ENCODE measurements around the gene LGALS7. TPM values are rescaled to one million over a fixed set of nuclear protein-coding genes. Genes with fewer than 3 reads are reported as not detected.

LGALS7 gene
- total RNA-seq, 1 donor from 2014 or later, result not detected

DNA sequence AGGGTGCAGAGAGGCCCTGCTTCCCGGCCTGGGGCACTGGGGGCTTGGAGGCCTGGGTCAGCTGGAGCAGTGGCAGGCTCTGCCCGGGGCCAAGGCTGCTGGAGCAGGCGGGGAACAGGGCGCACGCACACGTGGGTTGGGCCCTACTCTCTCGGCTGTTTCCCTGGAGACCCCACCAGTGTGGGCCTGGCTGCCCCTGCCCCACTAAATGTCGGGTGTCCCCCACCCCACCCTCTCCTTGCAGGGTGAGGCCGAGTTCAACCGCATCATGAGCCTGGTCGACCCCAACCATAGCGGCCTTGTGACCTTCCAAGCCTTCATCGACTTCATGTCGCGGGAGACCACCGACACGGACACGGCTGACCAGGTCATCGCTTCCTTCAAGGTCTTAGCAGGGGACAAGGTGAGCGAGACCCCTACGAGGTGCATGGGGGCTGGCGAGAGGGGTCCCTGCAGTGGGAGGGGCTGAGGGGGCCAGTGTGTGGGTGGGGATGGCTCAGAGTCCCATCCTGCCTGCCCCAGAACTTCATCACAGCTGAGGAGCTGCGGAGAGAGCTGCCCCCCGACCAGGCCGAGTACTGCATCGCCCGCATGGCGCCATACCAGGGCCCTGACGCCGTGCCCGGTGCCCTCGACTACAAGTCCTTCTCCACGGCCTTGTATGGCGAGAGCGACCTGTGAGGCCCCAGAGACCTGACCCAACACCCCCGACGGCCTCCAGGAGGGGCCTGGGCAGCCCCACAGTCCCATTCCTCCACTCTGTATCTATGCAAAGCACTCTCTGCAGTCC, 44.4 kb downstream of the LGALS7 start:
- no peak for ATAC-seq
- Histone ChIP-seq H3K27ac (no peak overlapping the region), H3K9me3 (no peaks in the 10 kb centered on the region), H3K36me3 (peaks cover 66% of the 10 kb centered on the region), H3K4me1 (peaks cover 27% of the 10 kb centered on the region), H3K4me3 (no peak overlapping the region), H3K27me3 (no peaks in the 10 kb centered on the region)
- intact Hi-C loops (cut with DNase I), result no loop called here
- no peak for DNase-seq
- TF ChIP-seq, protein P1, sequence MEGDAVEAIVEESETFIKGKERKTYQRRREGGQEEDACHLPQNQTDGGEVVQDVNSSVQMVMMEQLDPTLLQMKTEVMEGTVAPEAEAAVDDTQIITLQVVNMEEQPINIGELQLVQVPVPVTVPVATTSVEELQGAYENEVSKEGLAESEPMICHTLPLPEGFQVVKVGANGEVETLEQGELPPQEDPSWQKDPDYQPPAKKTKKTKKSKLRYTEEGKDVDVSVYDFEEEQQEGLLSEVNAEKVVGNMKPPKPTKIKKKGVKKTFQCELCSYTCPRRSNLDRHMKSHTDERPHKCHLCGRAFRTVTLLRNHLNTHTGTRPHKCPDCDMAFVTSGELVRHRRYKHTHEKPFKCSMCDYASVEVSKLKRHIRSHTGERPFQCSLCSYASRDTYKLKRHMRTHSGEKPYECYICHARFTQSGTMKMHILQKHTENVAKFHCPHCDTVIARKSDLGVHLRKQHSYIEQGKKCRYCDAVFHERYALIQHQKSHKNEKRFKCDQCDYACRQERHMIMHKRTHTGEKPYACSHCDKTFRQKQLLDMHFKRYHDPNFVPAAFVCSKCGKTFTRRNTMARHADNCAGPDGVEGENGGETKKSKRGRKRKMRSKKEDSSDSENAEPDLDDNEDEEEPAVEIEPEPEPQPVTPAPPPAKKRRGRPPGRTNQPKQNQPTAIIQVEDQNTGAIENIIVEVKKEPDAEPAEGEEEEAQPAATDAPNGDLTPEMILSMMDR (IDR thresholded peaks at IDR 0.05), result no peak

DNA sequence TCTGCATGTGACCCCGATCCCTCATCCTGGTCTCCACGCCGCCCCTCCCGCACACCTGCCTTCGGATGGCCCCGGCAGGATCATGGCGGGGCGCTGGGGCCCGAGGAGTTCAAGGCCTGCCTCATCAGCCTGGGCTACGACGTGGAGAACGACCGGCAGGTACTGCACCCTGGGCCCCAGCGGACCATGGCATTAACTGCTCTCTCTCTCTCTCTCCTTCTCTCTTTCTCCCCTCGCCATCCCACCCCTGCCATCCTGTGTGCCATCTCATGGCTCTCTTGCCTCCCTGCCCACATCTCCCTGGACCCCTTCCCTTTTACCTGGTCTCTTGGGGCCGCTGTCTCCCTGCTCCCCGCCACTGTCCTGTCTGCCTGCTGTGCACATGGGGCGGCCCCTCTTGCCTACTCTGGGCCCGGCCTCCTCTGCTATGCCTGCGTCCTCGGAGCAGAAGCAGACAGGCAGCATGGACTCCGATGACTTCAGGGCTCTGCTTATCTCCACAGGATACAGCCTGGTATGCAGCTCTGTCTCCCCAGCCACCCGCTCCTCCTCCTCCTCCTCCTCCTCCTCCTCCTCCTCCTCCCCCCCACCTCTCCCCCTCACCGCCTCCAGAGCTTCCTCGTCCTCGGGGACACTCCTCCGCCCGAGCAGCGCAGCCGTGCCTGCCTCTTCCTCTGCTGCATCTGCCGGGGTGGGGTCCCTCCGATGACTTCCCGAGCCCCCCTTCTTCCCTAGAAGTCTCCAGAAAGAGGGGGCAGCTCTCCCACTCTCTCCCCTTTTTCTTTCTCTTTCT, 45.3 kb downstream of the LGALS7 start:
- peaks cover 75% of the 10 kb centered on the region for H3K36me3 ChIP-seq
- DNase-seq (no peak), ATAC-seq (peak; percentile 1)

DNA sequence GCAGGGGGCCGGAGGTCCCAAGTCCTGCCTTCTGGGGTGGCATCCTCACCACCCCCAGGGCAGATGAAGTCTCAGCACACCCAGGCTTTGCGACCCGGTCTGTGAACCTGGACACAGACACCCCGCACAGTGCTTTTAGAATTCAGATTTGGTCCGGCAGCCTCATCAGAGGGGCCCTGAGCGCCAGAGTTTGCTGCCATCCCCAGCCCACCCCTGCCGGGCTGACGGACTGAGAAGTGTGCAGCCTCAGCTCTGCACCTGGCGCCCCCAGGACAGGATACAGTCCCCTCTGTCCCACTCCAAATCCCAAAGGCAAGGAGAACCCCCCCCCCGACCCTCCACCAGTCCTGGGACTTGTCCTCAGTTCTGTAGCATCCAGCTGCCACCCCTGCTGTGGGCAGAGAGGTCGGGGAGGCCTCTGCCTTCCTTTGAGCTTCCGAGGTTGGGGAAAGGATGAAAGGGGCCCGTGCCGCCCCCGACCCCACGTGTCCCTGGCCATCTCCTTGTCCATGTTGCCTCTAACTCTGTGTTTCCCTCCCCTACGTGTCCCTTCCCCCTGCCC, 45.9 kb downstream of the LGALS7 start:
- peaks cover 81% of the 10 kb centered on the region for H3K36me3 ChIP-seq
- intact Hi-C loops (cut with DNase I), result no loop called here

More for the DNA sequence above, 45.3 kb downstream of the LGALS7 start:
- intact Hi-C loops (cut with DNase I), result no loop called here
- peaks cover 19% of the 10 kb centered on the region for H3K4me1 ChIP-seq
- H3K27me3 ChIP-seq, result no peaks in the 10 kb centered on the region
- H3K27ac ChIP-seq, result no peak overlapping the region
- TF ChIP-seq, protein P1 (IDR thresholded peaks at IDR 0.05), result no peak
- no peaks in the 10 kb centered on the region for H3K9me3 ChIP-seq
- H3K4me3 ChIP-seq, result no peak overlapping the region

DNA sequence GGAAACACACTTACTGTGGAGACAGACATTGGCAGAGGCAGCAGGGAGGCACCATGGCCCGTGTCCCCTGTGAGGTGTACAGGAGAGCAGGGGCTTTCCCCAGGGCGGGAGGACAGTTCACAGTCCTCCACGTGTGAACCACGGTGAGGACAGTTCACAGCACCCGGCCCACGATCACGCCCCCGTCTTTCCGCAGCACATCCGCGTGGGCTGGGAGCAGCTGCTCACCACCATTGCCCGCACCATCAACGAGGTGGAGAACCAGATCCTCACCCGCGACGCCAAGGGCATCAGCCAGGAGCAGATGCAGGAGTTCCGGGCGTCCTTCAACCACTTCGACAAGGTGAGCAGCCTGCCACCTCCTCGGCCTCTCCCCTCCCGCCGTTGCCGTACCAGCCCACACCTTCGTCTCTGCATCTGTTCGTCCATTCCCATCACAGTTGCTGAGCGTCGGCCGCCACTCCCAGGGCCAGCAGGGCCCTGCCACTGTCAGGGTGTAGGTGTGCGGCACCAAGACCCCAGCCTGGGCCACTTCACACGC, 46.5 kb downstream of the LGALS7 start:
- TF ChIP-seq, protein P1 (IDR thresholded peaks at IDR 0.05), result no peak
- H3K4me1 ChIP-seq, result peaks cover 10% of the 10 kb centered on the region
- ATAC-seq, result no peak
- no peaks in the 10 kb centered on the region for H3K9me3 ChIP-seq
- H3K36me3 ChIP-seq, result peaks cover 87% of the 10 kb centered on the region
- no peaks in the 10 kb centered on the region for H3K27me3 ChIP-seq
- intact Hi-C loops (cut with DNase I), result no loop called here
- DNase-seq, result no peak
- H3K4me3 ChIP-seq, result no peak overlapping the region
- no peak overlapping the region for H3K27ac ChIP-seq

More for the DNA sequence above, 45.9 kb downstream of the LGALS7 start:
- Histone ChIP-seq H3K27ac (no peak overlapping the region), H3K4me3 (no peak overlapping the region), H3K4me1 (peaks cover 14% of the 10 kb centered on the region), H3K9me3 (no peaks in the 10 kb centered on the region), H3K27me3 (no peaks in the 10 kb centered on the region)
- TF ChIP-seq, protein P1 (IDR thresholded peaks at IDR 0.05), result no peak
- ATAC-seq, result no peak
- DNase-seq, result no peak

DNA sequence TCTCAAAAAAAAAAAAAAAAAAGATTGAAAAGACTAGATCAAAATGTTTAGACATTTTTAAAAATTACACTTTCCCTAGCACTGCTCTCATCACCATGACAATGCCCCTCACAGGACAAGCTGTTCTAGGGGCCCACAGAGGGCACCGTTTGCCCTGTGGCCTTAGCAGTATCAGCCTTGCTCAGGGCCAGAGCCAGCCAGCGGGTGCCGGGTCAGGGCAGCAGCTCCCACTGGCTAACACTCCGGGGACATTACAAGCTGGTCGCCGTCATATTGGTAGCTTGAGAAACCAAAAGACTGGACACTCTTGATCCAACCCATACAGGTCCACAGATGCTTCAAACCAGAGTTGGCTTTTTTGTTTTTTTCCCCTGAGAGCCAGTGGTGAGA, 47.0 kb downstream of the LGALS7 start:
- DNase-seq (no peak), ATAC-seq (no peak)
- no peaks in the 10 kb centered on the region for H3K27me3 ChIP-seq
- TF ChIP-seq, protein P1 (IDR thresholded peaks at IDR 0.05), result no peak
- H3K4me1 ChIP-seq, result peaks cover 10% of the 10 kb centered on the region
- no peak overlapping the region for H3K27ac ChIP-seq
- no peak overlapping the region for H3K4me3 ChIP-seq
- peaks cover 93% of the 10 kb centered on the region for H3K36me3 ChIP-seq
- no peaks in the 10 kb centered on the region for H3K9me3 ChIP-seq
- intact Hi-C loops (cut with DNase I), result no loop called here
